Measurements from ENCODE around the gene ADM5. TPM values are rescaled to one million over a fixed set of nuclear protein-coding genes. Genes with fewer than 3 reads are reported as not detected.

The ADM5 gene
- polyA plus RNA-seq, 1 of the 3 experiments (the other 2 are of a cell fraction) = 1.3 TPM

DNA sequence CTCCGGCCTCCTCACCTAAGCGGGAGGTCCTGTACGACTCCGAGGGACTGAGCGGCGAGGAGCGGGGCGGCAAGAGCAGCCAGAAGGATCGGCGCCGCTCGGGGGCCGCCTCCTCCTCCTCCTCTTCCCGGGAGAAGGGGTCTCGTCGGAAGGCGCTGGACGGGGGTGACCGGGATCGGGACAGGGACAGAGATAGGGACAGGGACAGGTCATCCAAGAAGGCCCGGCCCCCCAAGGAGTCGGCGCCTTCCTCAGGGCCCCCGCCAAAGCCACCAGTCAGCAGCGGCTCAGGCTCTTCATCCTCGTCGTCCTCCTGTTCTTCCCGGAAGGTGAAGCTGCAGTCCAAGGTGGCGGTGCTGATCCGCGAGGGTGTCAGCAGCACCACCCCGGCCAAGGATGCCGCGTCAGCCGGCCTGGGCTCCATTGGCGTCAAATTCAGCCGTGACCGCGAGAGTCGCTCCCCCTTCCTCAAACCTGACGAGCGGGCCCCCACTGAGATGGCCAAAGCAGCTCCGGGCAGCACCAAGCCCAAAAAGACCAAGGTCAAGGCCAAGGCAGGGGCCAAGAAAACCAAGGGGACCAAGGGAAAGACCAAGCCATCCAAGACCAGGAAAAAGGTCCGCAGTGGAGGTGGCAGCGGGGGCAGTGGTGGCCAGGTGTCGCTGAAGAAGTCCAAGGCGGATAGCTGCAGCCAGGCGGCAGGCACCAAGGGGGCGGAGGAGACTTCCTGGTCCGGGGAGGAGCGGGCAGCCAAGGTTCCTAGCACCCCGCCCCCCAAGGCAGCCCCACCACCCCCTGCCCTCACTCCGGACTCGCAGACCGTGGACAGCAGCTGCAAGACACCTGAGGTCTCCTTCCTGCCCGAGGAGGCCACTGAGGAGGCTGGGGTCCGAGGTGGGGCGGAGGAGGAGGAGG, 36.6 kb upstream of the ADM5 start:
- TF ChIP-seq, protein P1, sequence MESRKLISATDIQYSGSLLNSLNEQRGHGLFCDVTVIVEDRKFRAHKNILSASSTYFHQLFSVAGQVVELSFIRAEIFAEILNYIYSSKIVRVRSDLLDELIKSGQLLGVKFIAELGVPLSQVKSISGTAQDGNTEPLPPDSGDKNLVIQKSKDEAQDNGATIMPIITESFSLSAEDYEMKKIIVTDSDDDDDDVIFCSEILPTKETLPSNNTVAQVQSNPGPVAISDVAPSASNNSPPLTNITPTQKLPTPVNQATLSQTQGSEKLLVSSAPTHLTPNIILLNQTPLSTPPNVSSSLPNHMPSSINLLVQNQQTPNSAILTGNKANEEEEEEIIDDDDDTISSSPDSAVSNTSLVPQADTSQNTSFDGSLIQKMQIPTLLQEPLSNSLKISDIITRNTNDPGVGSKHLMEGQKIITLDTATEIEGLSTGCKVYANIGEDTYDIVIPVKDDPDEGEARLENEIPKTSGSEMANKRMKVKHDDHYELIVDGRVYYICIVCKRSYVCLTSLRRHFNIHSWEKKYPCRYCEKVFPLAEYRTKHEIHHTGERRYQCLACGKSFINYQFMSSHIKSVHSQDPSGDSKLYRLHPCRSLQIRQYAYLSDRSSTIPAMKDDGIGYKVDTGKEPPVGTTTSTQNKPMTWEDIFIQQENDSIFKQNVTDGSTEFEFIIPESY (IDR thresholded peaks at IDR 0.05; ENCODE audit: borderline replicate concordance, low read depth) = no peak
- TF ChIP-seq, protein P2, sequence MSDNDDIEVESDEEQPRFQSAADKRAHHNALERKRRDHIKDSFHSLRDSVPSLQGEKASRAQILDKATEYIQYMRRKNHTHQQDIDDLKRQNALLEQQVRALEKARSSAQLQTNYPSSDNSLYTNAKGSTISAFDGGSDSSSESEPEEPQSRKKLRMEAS (IDR thresholded peaks at IDR 0.05; ENCODE audit: low read depth) = no peak
- Histone ChIP-seq H3K9ac (no peak overlapping the region), H3K9me2 (no peaks in the 10 kb centered on the region), H3K4me3 (ENCODE audit: low read depth in 2 of 2, low read length in 1 of 2) (no peak overlapping the region), H3F3A (replicated peaks; ENCODE audit: insufficient read depth) (no peaks in the 10 kb centered on the region), H3K4me1 (ENCODE audit: control insufficient read depth in 1 of 2, insufficient read depth in 2 of 2, low read depth in 1 of 2, low read length in 1 of 2) (no peaks in the 10 kb centered on the region), H3K9me3 (no peaks in the 10 kb centered on the region), H3K27ac (ENCODE audit: low read depth in 2 of 2, low read length in 1 of 2) (no peak overlapping the region), H3K36me3 (replicated peaks in 1 of 2; ENCODE audit: control insufficient read depth in 1 of 2, insufficient read depth in 2 of 2, low read length in 1 of 2) (peaks cover 20 to 65% of the 10 kb centered on the region in 2 experiments), H2AFZ (ENCODE audit: low read depth) (no peak overlapping the region), H4K20me1 (ENCODE audit: insufficient read depth) (0 out of 2 replicates have a peak, but pooled peaks cover 10% of the 10 kb centered on the region), H3K4me2 (no peak overlapping the region), H3K79me2 (ENCODE audit: insufficient read depth) (peaks cover 28% of the 10 kb centered on the region), H3K27me3 (ENCODE audit: insufficient read depth) (no peaks in the 10 kb centered on the region)
- WGBS (ENCODE audit: low lambda C conversion rate) = 95% methylated on average over 51 of the region's 58 CpGs
- no peak for DNase-seq
- POLR2A ChIA-PET = no interaction called here
- CTCF ChIA-PET = no interaction called here

DNA sequence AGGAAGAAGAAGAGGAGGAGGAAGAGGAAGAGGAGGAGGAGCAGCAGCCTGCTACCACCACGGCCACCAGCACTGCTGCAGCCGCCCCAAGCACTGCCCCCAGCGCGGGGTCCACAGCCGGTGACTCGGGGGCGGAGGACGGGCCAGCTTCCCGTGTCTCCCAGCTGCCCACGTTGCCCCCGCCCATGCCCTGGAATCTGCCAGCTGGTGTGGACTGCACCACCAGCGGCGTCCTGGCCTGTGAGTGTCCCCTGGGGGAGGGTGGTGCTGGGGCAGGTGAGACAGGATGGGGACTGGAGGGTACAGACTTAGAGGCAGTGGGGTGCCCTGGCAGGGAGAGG, 36.0 kb upstream of the ADM5 start:
- WGBS (ENCODE audit: low lambda C conversion rate) = 96% methylated on average over 13 of the region's 13 CpGs
- Histone ChIP-seq H3K4me1 (ENCODE audit: control insufficient read depth in 1 of 2, insufficient read depth in 2 of 2, low read depth in 1 of 2, low read length in 1 of 2) (no peaks in the 10 kb centered on the region), H4K20me1 (ENCODE audit: insufficient read depth) (0 out of 2 replicates have a peak, but pooled peaks cover 10% of the 10 kb centered on the region), H3K4me2 (no peak overlapping the region), H3K4me3 (ENCODE audit: low read depth in 2 of 2, low read length in 1 of 2) (no peak overlapping the region), H3K9me3 (no peaks in the 10 kb centered on the region), H3K9me2 (no peaks in the 10 kb centered on the region), H3K27ac (ENCODE audit: low read depth in 2 of 2, low read length in 1 of 2) (no peak overlapping the region), H3F3A (replicated peaks; ENCODE audit: insufficient read depth) (no peaks in the 10 kb centered on the region), H3K27me3 (ENCODE audit: insufficient read depth) (no peaks in the 10 kb centered on the region), H2AFZ (ENCODE audit: low read depth) (no peak overlapping the region), H3K36me3 (replicated peaks in 1 of 2; ENCODE audit: control insufficient read depth in 1 of 2, insufficient read depth in 2 of 2, low read length in 1 of 2) (peaks cover 14 to 70% of the 10 kb centered on the region in 2 experiments), H3K9ac (no peak overlapping the region), H3K79me2 (ENCODE audit: insufficient read depth) (peaks cover 22% of the 10 kb centered on the region)
- CTCF ChIA-PET = interaction anchor here (5.5 kb wide), 1 partner anchor 19 kb away, joined by 26 read pairs; no protein-coding TSS in a partner anchor
- TF ChIP-seq JUND (IDR thresholded peaks at IDR 0.05) = no peak
- TF ChIP-seq NRF1 (IDR thresholded peaks at IDR 0.05; ENCODE audit: low read depth, low read length) = no peak
- TF ChIP-seq NFIC (IDR thresholded peaks at IDR 0.05; ENCODE audit: borderline replicate concordance) = no peak
- no peak for TF ChIP-seq EZH2phosphoT487 (IDR thresholded peaks at IDR 0.05; ENCODE audit: borderline replicate concordance, low read depth)
- POLR2A ChIA-PET = no interaction called here
- no peak for DNase-seq

- H3K27ac ChIP-seq (ENCODE audit: low read depth in 2 of 2, low read length in 1 of 2) = no peak overlapping the region
- no peak overlapping the region for H3K4me2 ChIP-seq
- H4K20me1 ChIP-seq (ENCODE audit: insufficient read depth) = 0 out of 2 replicates have a peak, but pooled peaks cover 10% of the 10 kb centered on the region
- peaks cover 10% of the 10 kb centered on the region; the same call in 1 of the 2 replicates for H3K79me2 ChIP-seq (ENCODE audit: insufficient read depth)
- TF ChIP-seq POLR2AphosphoS5 (IDR thresholded peaks at IDR 0.05; ENCODE audit: low read depth, low read length) = no peak
- H3K4me3 ChIP-seq (ENCODE audit: low read depth in 2 of 2, low read length in 1 of 2) = no peak overlapping the region
- no peaks in the 10 kb centered on the region for H3K9me2 ChIP-seq
- no peak for DNase-seq
- POLR2A ChIA-PET = interaction anchor here (2.1 kb wide), 1 partner anchor 10 kb away, joined by 6 read pairs; no protein-coding TSS in a partner anchor
- H3K4me1 ChIP-seq (ENCODE audit: control insufficient read depth in 1 of 2, insufficient read depth in 2 of 2, low read depth in 1 of 2, low read length in 1 of 2) = no peaks in the 10 kb centered on the region
- peaks cover 13 to 76% of the 10 kb centered on the region in 2 experiments for H3K36me3 ChIP-seq (replicated peaks in 1 of 2; ENCODE audit: control insufficient read depth in 1 of 2, insufficient read depth in 2 of 2, low read length in 1 of 2)
- no peak overlapping the region for H2AFZ ChIP-seq (ENCODE audit: low read depth)
- H3K9ac ChIP-seq = no peak overlapping the region
- no peaks in the 10 kb centered on the region for H3K27me3 ChIP-seq (ENCODE audit: insufficient read depth)
- H3K9me3 ChIP-seq = no peaks in the 10 kb centered on the region
- 96% methylated on average over 10 of the region's 10 CpGs for WGBS (ENCODE audit: low lambda C conversion rate)
- CTCF ChIA-PET = interaction anchor here (1.0 to 5.5 kb wide), 3 partner anchors 11 to 84 kb away, joined by 3 to 26 read pairs (median 4); no protein-coding TSS in a partner anchor
- H3F3A ChIP-seq (replicated peaks; ENCODE audit: insufficient read depth) = no peaks in the 10 kb centered on the region
These were observed 34.8 kb upstream of the ADM5 start for GRCh38 chr19:49654581-49654980.
